CD4-positive, alpha-beta T cell treated with Interferon gamma for 1 hour (primary cell): Measurements from ENCODE around the gene NCLN.
"Not testable (repeated sequence)": the region's sequence is repeated elsewhere in the genome, so short reads cannot be mapped to it uniquely, and the experiment has no call there.

Experiments
- DNase-seq: peaks from one replicate; pipeline ENCODE4 v3.0.0-alpha.2; 2020

The NCLN gene

DNA sequence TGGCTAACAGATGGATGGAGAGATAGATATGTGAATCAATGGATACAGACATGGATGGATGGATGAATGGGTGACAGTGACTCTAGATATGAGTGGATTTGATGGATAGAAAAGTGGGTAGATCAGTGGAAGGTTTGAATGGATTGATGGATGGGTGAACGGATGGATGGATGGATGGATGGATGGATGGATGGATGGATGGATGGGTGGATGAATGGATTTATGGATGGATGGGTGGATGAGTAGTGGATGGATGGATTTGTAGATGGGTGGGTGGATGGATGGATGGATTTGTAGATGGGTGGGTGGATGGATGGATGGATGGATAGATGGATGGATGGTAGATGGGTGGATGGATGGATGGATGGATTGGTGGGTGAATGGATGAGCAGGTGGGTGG is 45.6 kb downstream of the NCLN start:
- DNase-seq = no peak

GRCh38 chr19:3233116-3233515 is 47.4 kb downstream of the NCLN start:
- DNase-seq = no peak

DNA sequence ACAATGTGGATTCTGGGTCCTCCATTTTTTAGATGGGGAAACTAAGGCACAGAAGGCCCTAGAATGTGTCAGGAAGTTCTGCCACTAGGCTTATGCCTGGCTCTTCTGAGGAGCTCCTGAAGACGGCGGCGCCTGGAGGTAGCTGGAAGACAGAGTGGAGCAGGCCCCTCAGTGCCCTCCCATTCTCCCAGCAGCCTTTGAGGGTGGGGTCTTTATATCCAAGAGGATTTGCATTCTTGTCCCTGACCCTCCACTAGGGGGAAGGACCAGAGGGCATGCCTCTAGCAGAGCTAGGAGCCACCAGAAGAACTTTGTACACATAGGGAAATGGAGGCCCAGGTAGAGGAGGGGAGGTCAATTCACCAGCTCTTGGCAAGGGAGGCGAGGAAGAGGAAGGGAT is 48.1 kb downstream of the NCLN start:
- no peak for DNase-seq

DNA sequence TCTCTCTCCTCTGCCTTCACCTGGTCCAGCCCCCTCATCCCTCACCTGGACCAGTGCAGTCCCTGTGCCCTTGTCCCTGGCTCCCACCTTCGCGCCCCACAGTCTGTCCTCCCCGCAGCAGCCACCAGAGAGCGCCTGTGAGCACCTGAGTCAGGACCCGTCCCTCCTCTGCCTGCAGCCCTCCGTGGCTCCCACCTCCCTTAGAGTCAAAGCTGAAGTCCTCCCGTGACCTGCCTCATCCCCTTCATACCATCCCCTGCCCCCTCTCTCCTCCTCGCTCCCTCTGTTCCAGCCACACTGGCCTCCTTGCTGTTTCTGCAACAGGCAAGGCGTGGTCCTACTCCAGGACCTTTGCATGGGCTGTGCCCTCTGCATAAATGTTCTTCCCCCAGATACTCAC is 49.1 kb downstream of the NCLN start:
- no peak for DNase-seq

DNA sequence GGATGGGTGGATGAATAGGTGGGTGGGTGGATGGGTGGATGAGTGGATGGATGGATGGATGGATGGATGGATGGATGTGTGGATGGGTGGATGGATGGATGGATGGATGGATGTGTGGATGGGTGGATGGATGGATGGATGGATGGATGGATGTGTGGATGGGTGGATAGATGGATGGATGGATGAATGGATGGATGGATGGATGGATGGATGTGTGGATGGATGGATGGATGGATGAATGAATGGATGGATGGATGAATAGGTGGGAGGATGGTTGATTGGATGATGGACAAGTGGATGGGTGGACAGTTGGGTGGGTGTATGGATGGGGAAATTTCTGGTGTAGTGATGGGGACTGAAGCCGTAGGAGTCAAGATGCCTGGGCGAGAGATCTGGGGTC is 49.9 kb downstream of the NCLN start:
- DNase-seq = not testable (repeated sequence)

- DNase-seq = no peak
Measured at GRCh38 chr19:3236272-3236671, 50.5 kb downstream of the NCLN start.

DNA sequence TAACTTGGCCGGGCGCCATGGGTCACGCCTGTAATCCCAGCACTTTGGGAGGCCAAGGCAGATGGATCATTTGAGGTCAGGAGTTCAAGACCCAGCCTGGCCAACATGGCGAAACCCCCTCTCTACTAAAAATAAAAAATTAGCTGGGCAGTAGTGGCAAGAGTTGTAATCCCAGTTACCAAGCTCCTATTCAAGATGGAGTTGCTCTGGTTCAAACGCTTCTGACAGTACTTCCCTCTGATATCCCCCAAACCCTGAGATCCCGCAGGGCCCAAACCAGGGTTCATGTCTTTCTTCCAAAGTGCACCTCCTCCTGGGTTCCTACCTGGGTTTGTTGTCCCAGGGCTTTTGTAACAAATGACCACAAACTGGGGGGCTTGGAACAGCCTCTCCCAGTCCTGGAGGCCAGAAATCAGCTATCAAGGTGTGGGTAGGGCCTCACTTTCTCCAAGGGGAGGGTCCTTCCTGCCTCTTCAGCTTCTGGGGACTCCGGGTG is 52.4 kb downstream of the NCLN start:
- DNase-seq = no peak

DNA sequence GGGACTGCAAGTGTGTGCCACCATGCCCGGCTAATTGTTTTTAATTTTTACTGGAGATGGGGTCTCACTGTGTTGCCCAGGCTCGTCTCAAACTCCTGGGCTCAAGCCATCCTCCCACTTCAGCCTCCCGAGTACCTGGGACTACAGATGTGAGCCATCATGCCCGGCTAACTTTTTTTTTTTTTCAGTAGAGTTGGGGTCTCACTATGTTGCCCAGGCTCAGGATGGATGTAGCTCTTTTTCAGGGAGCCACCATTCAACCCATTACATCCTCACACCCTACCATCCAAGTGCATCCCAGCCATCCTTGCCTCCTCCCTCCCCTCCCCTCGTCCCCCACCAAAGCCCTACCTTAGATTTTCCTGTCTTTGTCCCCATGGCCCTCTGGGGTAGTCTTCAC is 53.6 kb downstream of the NCLN start:
- DNase-seq = no peak

GRCh38 chr19:3243819-3244700 is 58.3 kb downstream of the NCLN start:
- no peak for DNase-seq

GRCh38 chr19:3245050-3245449 is 59.3 kb downstream of the NCLN start:
- no peak for DNase-seq

GRCh38 chr19:3248728-3249326 is 63.1 kb downstream of the NCLN start:
- no peak for DNase-seq

GRCh38 chr19:3249408-3249807 is 63.7 kb downstream of the NCLN start:
- DNase-seq = no peak

- peak; percentile 12 for DNase-seq
Measured at GRCh38 chr19:3250675-3251074, 64.9 kb downstream of the NCLN start.

- no peak for DNase-seq
Measured at GRCh38 chr19:3251229-3251628, 65.5 kb downstream of the NCLN start.

- DNase-seq = no peak
Measured at GRCh38 chr19:3252650-3253049, 66.9 kb downstream of the NCLN start.

GRCh38 chr19:3253270-3253669 is 67.5 kb downstream of the NCLN start:
- DNase-seq = no peak

DNA sequence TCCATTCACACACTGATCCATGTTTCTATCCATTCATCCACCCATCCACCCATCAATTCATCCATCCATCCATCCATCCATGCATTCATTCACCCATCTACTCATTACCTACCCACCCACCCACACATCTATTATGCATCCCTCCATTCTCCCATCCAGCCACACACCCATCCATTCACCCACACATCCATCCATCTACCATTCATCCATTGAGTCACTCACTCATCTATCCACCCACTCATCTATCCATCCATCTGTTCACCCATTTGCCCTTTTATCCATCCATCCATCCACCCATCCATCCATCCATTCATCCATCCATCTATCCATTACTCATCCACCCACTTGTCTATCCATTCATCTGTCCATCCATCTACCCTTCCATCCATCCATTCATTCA is 68.8 kb downstream of the NCLN start:
- no peak for DNase-seq

DNA sequence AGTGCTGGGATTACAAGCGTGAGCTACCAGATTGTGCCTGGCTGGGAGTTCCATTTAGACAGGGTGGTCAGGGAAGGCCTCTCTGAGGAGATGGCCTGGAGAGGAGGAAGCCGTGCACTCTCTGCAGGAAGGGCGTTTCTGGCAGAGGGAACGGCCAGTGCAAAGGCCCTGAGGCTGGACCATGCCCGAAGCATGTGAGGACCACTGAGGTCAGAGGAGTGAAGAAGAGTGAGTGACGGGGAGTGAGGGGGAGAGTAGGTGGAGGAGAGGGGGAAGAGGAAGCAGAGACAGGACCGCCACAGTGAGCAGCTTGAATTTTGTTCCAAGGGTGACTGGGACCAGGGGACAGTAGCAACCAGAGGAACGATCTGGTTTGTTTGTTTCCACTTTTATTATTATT is 71.3 kb downstream of the NCLN start:
- DNase-seq = no peak
